Breast epithelium (tissue), 3 donors: Measurements from ENCODE around the gene HLA-DPA1.

Experiments
- POLR2A ChIP-seq: fragments of 450-650 bp; IDR thresholded peaks from one replicate; pipeline ENCODE4 v1.6.1; 2016; ENCODE audit warnings: antibody characterized with exemption, mild to moderate bottlenecking, moderate library complexity
- POLR2AphosphoS5 ChIP-seq, 3 donors: sonication (generic); formaldehyde crosslinking; IDR thresholded peaks; one replicate each; pipeline ENCODE4 v1.6.1; 2017; ENCODE audit warnings: antibody characterized with exemption in 3 of 3
- TF ChIP-seq, protein P1 (sequence below), 3 donors: fragments of 450-650 bp; IDR thresholded peaks; one replicate each; pipeline ENCODE4 v1.5.1; 2016 to 2017; ENCODE audit warnings: antibody characterized with exemption in 3 of 3, mild to moderate bottlenecking in 3 of 3, moderate library complexity in 3 of 3

- TF ChIP-seq, protein P1, sequence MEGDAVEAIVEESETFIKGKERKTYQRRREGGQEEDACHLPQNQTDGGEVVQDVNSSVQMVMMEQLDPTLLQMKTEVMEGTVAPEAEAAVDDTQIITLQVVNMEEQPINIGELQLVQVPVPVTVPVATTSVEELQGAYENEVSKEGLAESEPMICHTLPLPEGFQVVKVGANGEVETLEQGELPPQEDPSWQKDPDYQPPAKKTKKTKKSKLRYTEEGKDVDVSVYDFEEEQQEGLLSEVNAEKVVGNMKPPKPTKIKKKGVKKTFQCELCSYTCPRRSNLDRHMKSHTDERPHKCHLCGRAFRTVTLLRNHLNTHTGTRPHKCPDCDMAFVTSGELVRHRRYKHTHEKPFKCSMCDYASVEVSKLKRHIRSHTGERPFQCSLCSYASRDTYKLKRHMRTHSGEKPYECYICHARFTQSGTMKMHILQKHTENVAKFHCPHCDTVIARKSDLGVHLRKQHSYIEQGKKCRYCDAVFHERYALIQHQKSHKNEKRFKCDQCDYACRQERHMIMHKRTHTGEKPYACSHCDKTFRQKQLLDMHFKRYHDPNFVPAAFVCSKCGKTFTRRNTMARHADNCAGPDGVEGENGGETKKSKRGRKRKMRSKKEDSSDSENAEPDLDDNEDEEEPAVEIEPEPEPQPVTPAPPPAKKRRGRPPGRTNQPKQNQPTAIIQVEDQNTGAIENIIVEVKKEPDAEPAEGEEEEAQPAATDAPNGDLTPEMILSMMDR (IDR thresholded peaks at IDR 0.05) = no peak
- TF ChIP-seq POLR2A (no peak), POLR2AphosphoS5 (IDR thresholded peaks at IDR 0.05) (no peak)
These were observed 4.5 kb upstream of the HLA-DPA1 start for GRCh38 chr6:33077908-33078307.
